GM20431 (cell line): Measurements from ENCODE around the gene ELP1.
"Not testable (repeated sequence)": the region's sequence is repeated elsewhere in the genome, so short reads cannot be mapped to it uniquely, and the experiment has no call there.

Experiments
- in situ Hi-C: fragments of 300-500 bp; cut with MseI, MboI; formaldehyde crosslinking; loops from one replicate; pipeline ENCODE4 v1.15.0; 2020; ENCODE audit warnings: low sequenced_read_pairs; ENCODE audit not compliant: unreplicated experiment

Gene ELP1

GRCh38 chr9:108933231-108933717 is 650 bp downstream of the ELP1 start:
- in situ Hi-C loops: no loop called here

- in situ Hi-C loops: no loop called here
Observed at GRCh38 chr9:108928386-108928785, 5.5 kb downstream of the ELP1 start.

- in situ Hi-C loops: no loop called here
Observed at GRCh38 chr9:108924466-108924865, 9.5 kb downstream of the ELP1 start.

- in situ Hi-C loops: no loop called here
Observed at GRCh38 chr9:108921200-108921599, 12.7 kb downstream of the ELP1 start.

- in situ Hi-C loops: not testable (repeated sequence)
Observed at GRCh38 chr9:108920401-108920800, 13.5 kb downstream of the ELP1 start.

GRCh38 chr9:108919517-108919916 is 14.4 kb downstream of the ELP1 start:
- in situ Hi-C loops: no loop called here

GRCh38 chr9:108913391-108913790 is 20.5 kb downstream of the ELP1 start:
- in situ Hi-C loops: no loop called here

GRCh38 chr9:108911820-108912219 is 22.1 kb downstream of the ELP1 start:
- in situ Hi-C loops: no loop called here

GRCh38 chr9:108910914-108911313 is 23.0 kb downstream of the ELP1 start:
- in situ Hi-C loops: no loop called here

- in situ Hi-C loops: no loop called here
Observed at GRCh38 chr9:108910402-108910801, 23.5 kb downstream of the ELP1 start.

- in situ Hi-C loops: no loop called here
Observed at GRCh38 chr9:108905494-108905893, 28.4 kb downstream of the ELP1 start.

- in situ Hi-C loops: no loop called here
Observed at GRCh38 chr9:108904161-108904560, 29.8 kb downstream of the ELP1 start.

- in situ Hi-C loops: no loop called here
Observed at GRCh38 chr9:108903420-108904103, 30.4 kb downstream of the ELP1 start.

GRCh38 chr9:108900176-108900575 is 33.7 kb downstream of the ELP1 start:
- in situ Hi-C loops: no loop called here

GRCh38 chr9:108899023-108899695 is 34.8 kb downstream of the ELP1 start:
- in situ Hi-C loops: not testable (repeated sequence)

- in situ Hi-C loops: no loop called here
Observed at GRCh38 chr9:108897324-108898096, 36.4 kb downstream of the ELP1 start.

- in situ Hi-C loops: no loop called here
Observed at GRCh38 chr9:108894225-108894997, 39.5 kb downstream of the ELP1 start.

- in situ Hi-C loops: no loop called here
Observed at GRCh38 chr9:108889649-108890067, 44.3 kb downstream of the ELP1 start.

GRCh38 chr9:108886594-108887271 is 47.2 kb downstream of the ELP1 start:
- in situ Hi-C loops: not testable (repeated sequence)
